H9 (cell line): ENCODE measurements around the gene MYDGF. TPM values are rescaled to one million over a fixed set of nuclear protein-coding genes. Genes with fewer than 3 reads are reported as not detected.

Experiments
- DNase-seq: peaks from one replicate; pipeline ENCODE4 v3.0.0-alpha.2; 2017
- H2AFZ ChIP-seq: one replicate; pipeline ENCODE4 v1.6.1; 2013; ENCODE audit warnings: mild to moderate bottlenecking, low read length, control low read depth, moderate library complexity
- H2AK5ac ChIP-seq: 2 replicates; pipeline ENCODE4 v1.6.1; 2013; ENCODE audit warnings: low read length, control low read depth, mixed read lengths; ENCODE audit not compliant: insufficient read length
- H2BK120ac ChIP-seq: one replicate; pipeline ENCODE4 v1.6.1; 2013; ENCODE audit warnings: low read depth, mild to moderate bottlenecking, low read length, control low read depth, inconsistent platforms; ENCODE audit not compliant: poor library complexity, severe bottlenecking
- H2BK12ac ChIP-seq: 2 replicates; pipeline ENCODE4 v1.6.1; 2013; ENCODE audit warnings: low read length, control low read depth, mixed read lengths, low read depth; ENCODE audit not compliant: insufficient read length
- H2BK15ac ChIP-seq: 2 replicates; pipeline ENCODE4 v1.6.1; 2013; ENCODE audit warnings: low read depth, low read length, control low read depth
- H2BK20ac ChIP-seq: one replicate; pipeline ENCODE4 v1.6.1; 2013; ENCODE audit warnings: low read depth, mild to moderate bottlenecking, low read length, control low read depth, inconsistent platforms; ENCODE audit not compliant: poor library complexity, severe bottlenecking
- H2BK5ac ChIP-seq: 2 replicates; pipeline ENCODE4 v1.6.1; 2013; ENCODE audit warnings: low read length, control low read depth, mixed read lengths; ENCODE audit not compliant: insufficient read length
- H3K14ac ChIP-seq: 2 replicates; pipeline ENCODE4 v1.6.1; 2013; ENCODE audit warnings: low read length, control low read depth; ENCODE audit not compliant: insufficient read depth
- H3K18ac ChIP-seq: 2 replicates; pipeline ENCODE4 v1.6.1; 2013; ENCODE audit warnings: low read depth, mild to moderate bottlenecking, mixed read lengths, low read length, control low read depth; ENCODE audit not compliant: insufficient read length
- H3K23ac ChIP-seq: 2 replicates; pipeline ENCODE4 v1.6.1; 2013; ENCODE audit warnings: low read length, control low read depth, mixed read lengths, low read depth; ENCODE audit not compliant: insufficient read length
- H3K23me2 ChIP-seq: 2 replicates; pipeline ENCODE4 v1.6.1; 2013; ENCODE audit warnings: low read depth, mild to moderate bottlenecking, mixed read lengths, low read length, control low read depth; ENCODE audit not compliant: insufficient read length, poor library complexity, severe bottlenecking
- H3K27ac ChIP-seq: 2 replicates; pipeline ENCODE4 v1.5.1; 2013; ENCODE audit warnings: low read length, control low read depth, mixed read lengths, low read depth; ENCODE audit not compliant: insufficient read length
- H3K27me3 ChIP-seq: 2 replicates; pipeline ENCODE4 v1.6.1; 2013; ENCODE audit warnings: low read length, control low read depth, inconsistent platforms; ENCODE audit not compliant: insufficient read depth
- H3K4ac ChIP-seq: 2 replicates; pipeline ENCODE4 v1.6.1; 2013; ENCODE audit warnings: low read depth, mild to moderate bottlenecking, control low read depth, inconsistent platforms, low read length, moderate library complexity
- H3K4me1 ChIP-seq: 2 replicates; pipeline ENCODE4 v1.6.1; 2013; ENCODE audit warnings: low read length, control low read depth, inconsistent platforms; ENCODE audit not compliant: insufficient read depth
- H3K4me2 ChIP-seq: 2 replicates; pipeline ENCODE4 v1.6.1; 2013; ENCODE audit warnings: low read length, control low read depth, mixed read lengths; ENCODE audit not compliant: insufficient read length, insufficient read depth
- H3K56ac ChIP-seq: 2 replicates; pipeline ENCODE4 v1.6.1; 2013; ENCODE audit warnings: low read depth, mild to moderate bottlenecking, mixed read lengths, low read length, control low read depth; ENCODE audit not compliant: insufficient read length
- H3K79me1 ChIP-seq: 2 replicates; pipeline ENCODE4 v1.6.1; 2013; ENCODE audit warnings: low read depth, mild to moderate bottlenecking, moderate library complexity, low read length, control low read depth, inconsistent platforms; ENCODE audit not compliant: insufficient read depth, poor library complexity, severe bottlenecking
- H3K79me2 ChIP-seq: 2 replicates; pipeline ENCODE4 v1.6.1; 2013; ENCODE audit warnings: low read length, control low read depth, inconsistent platforms; ENCODE audit not compliant: insufficient read depth
- H3K9ac ChIP-seq: 2 replicates; pipeline ENCODE4 v1.6.1; 2013; ENCODE audit warnings: low read length, control low read depth, mixed read lengths; ENCODE audit not compliant: insufficient read length; ENCODE audit errors: extremely low read depth
- H3K9me3 ChIP-seq: one replicate; pipeline ENCODE4 v1.6.1; 2013; ENCODE audit warnings: low read depth, low read length, inconsistent platforms; ENCODE audit not compliant: control insufficient read depth
- H3T11ph ChIP-seq: one replicate; pipeline ENCODE4 v1.6.1; 2013; ENCODE audit warnings: mild to moderate bottlenecking, low read length, control low read depth, inconsistent platforms
- H4K20me1 ChIP-seq: one replicate; pipeline ENCODE4 v1.6.1; 2013; ENCODE audit not compliant: control insufficient read depth, insufficient read length, insufficient read depth
- H4K5ac ChIP-seq: 2 replicates; pipeline ENCODE4 v1.6.1; 2013; ENCODE audit warnings: low read depth, mild to moderate bottlenecking, mixed read lengths, low read length, control low read depth; ENCODE audit not compliant: insufficient read length
- H4K8ac ChIP-seq: replicated peaks from 2 replicates; pipeline ENCODE4 v1.6.1; 2013; ENCODE audit warnings: low read length, control low read depth, mixed read lengths, low read depth; ENCODE audit not compliant: insufficient read length
- H4K91ac ChIP-seq: 2 replicates; pipeline ENCODE4 v1.6.1; 2013; ENCODE audit warnings: low read depth, mild to moderate bottlenecking, moderate library complexity, mixed read lengths, low read length, control low read depth; ENCODE audit not compliant: insufficient read length
- H3K27ac Mint-ChIP-seq, 3 experiments: 2 replicates in 2 of 3; 3 replicates in 1 of 3; pipeline ENCODE4 v1.8.0; 2020 to 2021; ENCODE audit warnings: mixed read lengths in 3 of 3, mild to moderate bottlenecking in 1 of 3, moderate library complexity in 1 of 3
- H3K27me3 Mint-ChIP-seq: 2 replicates; pipeline ENCODE4 v1.8.0; 2021; ENCODE audit warnings: low read depth, mild to moderate bottlenecking, moderate library complexity, mixed read lengths
- H3K36me3 Mint-ChIP-seq, 3 experiments: 2 replicates in 2 of 3; 3 replicates in 1 of 3; pipeline ENCODE4 v1.8.0; 2020 to 2021; ENCODE audit warnings: low read depth in 3 of 3, mixed read lengths in 3 of 3; ENCODE audit not compliant: insufficient read depth in 1 of 3
- H3K4me1 Mint-ChIP-seq, 2 experiments: 2 replicates each; pipeline ENCODE4 v1.8.0; 2020; ENCODE audit warnings: mixed read lengths in 2 of 2
- H3K4me3 Mint-ChIP-seq, 2 experiments: 2 replicates in 1 of 2; 3 replicates in 1 of 2; pipeline ENCODE4 v1.8.0; 2020 to 2021; ENCODE audit warnings: mild to moderate bottlenecking in 2 of 2, mixed read lengths in 2 of 2, moderate library complexity in 1 of 2
- H3K9me3 Mint-ChIP-seq, 2 experiments: 2 replicates in 1 of 2; 3 replicates in 1 of 2; pipeline ENCODE4 v1.8.0; 2020; ENCODE audit warnings: mild to moderate bottlenecking in 2 of 2, mixed read lengths in 2 of 2, moderate library complexity in 1 of 2
- WGBS: extraction: QIAGEN DNeasy Blood & Tissue Kit; methylation state at CpG from one replicate; pipeline ENCODE4 v1.1.7; 2013; ENCODE audit warnings: missing lambda C conversion rate, low lambda C conversion rate, mixed read lengths; ENCODE audit not compliant: insufficient read length; ENCODE audit errors: extremely low coverage; 5-methylcytosine and 5-hydroxymethylcytosine counted together
- total RNA-seq: library from RNA; stranded (reverse); gene quantifications from 2 replicates; pipeline ENCODE4 v1.2.1, GENCODE V29; 2021
- TF ChIP-seq, protein P1 (sequence below): fragments of 200-600 bp; sonication (generic); conservative IDR thresholded peaks from 3 replicates; pipeline ENCODE4 v1.8.0; 2021; ENCODE audit warnings: antibody characterized with exemption, mild to moderate bottlenecking

The MYDGF gene
- total RNA-seq, 1 experiment from 2014 or later = 43.4 TPM

DNA sequence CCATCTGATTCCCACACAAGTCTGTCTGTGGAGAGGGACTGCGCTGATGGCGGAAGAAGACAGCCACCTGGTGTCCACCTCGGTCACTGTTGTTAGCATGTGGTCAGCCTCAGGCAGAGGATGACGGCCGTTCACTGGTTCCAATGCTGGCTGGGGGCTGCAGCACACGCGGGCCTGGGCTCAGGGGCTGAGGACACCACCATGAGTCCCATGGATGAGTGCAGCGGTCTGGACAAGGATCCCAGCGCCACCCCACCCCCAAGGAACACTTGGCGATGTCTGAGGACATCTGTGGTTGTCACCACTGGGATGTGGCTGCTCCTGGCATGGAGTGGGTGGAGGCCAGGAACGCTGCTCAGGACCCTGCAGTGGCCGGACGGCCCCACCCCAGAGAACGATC, 42.6 kb upstream of the MYDGF start:
- H3K4me2 ChIP-seq = no peak overlapping the region

More for the DNA sequence above, 42.6 kb upstream of the MYDGF start:
- Mint-ChIP-seq H3K9me3 (no peaks in the 10 kb centered on the region), H3K4me1 (no peaks in the 10 kb centered on the region), H3K36me3 (peaks cover 27 to 75% (median 72%) of the 10 kb centered on the region in 3 experiments; a peak in 6 of 7 replicates), H3K27ac (no peak overlapping the region), H3K4me3 (no peak overlapping the region; a peak in 1 of 5 replicates), H3K27me3 (no peaks in the 10 kb centered on the region)
- Histone ChIP-seq H2AFZ (no peak overlapping the region), H3K23ac (no peak overlapping the region), H3K56ac (no peak overlapping the region), H2BK20ac (no peak overlapping the region), H3K18ac (no peak overlapping the region), H3K23me2 (no peaks in the 10 kb centered on the region), H2BK120ac (no peak overlapping the region), H3K9ac (no peak overlapping the region), H3K9me3 (no peaks in the 10 kb centered on the region), H2BK15ac (no peak overlapping the region), H2AK5ac (no peak overlapping the region), H3K27me3 (no peaks in the 10 kb centered on the region), H3K14ac (no peak overlapping the region), H4K91ac (no peak overlapping the region), H4K20me1 (no peaks in the 10 kb centered on the region), H3K4ac (no peak overlapping the region), H2BK5ac (no peak overlapping the region), H4K8ac (no peak overlapping the region), H4K5ac (no peak overlapping the region), H3K27ac (no peak overlapping the region), H3K79me1 (no peaks in the 10 kb centered on the region), H3K79me2 (no peaks in the 10 kb centered on the region), H2BK12ac (no peak overlapping the region), H3T11ph (no peak overlapping the region), H3K4me1 (no peaks in the 10 kb centered on the region)
- no peak for DNase-seq
- no CpG with 5 or more reads among the region's 14 CpGs for WGBS
- TF ChIP-seq, protein P1, sequence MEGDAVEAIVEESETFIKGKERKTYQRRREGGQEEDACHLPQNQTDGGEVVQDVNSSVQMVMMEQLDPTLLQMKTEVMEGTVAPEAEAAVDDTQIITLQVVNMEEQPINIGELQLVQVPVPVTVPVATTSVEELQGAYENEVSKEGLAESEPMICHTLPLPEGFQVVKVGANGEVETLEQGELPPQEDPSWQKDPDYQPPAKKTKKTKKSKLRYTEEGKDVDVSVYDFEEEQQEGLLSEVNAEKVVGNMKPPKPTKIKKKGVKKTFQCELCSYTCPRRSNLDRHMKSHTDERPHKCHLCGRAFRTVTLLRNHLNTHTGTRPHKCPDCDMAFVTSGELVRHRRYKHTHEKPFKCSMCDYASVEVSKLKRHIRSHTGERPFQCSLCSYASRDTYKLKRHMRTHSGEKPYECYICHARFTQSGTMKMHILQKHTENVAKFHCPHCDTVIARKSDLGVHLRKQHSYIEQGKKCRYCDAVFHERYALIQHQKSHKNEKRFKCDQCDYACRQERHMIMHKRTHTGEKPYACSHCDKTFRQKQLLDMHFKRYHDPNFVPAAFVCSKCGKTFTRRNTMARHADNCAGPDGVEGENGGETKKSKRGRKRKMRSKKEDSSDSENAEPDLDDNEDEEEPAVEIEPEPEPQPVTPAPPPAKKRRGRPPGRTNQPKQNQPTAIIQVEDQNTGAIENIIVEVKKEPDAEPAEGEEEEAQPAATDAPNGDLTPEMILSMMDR = no peak
